ENCODE measurements around the gene RUNX2. TPM values are rescaled to one million over a fixed set of nuclear protein-coding genes. Genes with fewer than 3 reads are reported as not detected.
A peak's percentile ranks its signal among the peaks of the same experiment; 100 is the strongest.

RUNX2 gene
- total RNA-seq, 2 donors from 2014 or later, result 30.8 to 33.7 TPM

DNA sequence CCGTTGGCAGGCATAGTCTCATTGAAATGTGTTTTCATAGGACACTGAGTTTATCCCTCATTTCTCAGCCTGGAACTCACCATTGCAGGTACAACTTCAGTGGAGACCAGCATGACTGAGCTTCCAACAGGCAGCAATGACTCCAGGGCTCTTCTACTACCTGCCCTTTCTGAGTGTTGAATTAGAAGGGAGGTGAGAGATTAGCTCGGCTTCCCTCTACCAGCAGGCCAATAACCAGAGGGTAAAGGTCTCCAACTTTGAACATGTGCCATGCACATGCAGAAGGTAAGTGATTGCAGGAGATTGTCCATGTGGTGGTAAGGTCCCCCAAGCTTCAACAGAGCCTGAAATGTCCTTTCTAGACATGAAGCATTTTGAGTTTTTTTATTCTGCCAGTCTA lies 283.4 kb downstream of the RUNX2 start:
- ATAC-seq (replicated peaks), result no peak
- Mint-ChIP-seq H3K27me3 (no peaks in the 10 kb centered on the region), H3K27ac (no peak overlapping the region), H3K36me3 (ENCODE audit: low read depth) (no peaks in the 10 kb centered on the region), H3K4me3 (no peak overlapping the region), H3K9me3 (no peaks in the 10 kb centered on the region), H3K4me1 (peaks cover 19% of the 10 kb centered on the region)

DNA sequence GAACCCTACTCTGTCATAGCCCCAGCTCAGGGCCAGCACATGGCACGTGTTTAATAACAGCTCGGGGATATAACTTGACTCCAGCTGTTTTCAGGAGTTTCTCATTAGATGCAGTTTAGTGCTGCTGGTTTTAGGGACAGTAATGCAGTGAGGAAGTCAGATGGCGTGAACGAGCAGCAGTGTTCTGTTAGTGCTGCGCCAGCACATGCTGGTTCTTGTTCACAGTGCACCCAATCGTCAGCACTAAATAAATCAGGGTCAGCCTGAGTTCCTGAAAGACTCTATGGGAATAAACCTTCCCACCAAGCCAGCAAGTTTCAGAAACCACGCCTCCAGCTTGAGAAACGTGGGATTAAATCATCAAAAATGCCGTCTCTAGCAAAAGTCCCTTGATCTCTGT lies 285.5 kb downstream of the RUNX2 start:
- Mint-ChIP-seq H3K27me3 (no peaks in the 10 kb centered on the region), H3K9me3 (no peaks in the 10 kb centered on the region), H3K27ac (no peak overlapping the region), H3K4me3 (no peak overlapping the region), H3K36me3 (ENCODE audit: low read depth) (no peaks in the 10 kb centered on the region), H3K4me1 (peaks cover 8% of the 10 kb centered on the region)
- ATAC-seq (replicated peaks), result no peak

DNA sequence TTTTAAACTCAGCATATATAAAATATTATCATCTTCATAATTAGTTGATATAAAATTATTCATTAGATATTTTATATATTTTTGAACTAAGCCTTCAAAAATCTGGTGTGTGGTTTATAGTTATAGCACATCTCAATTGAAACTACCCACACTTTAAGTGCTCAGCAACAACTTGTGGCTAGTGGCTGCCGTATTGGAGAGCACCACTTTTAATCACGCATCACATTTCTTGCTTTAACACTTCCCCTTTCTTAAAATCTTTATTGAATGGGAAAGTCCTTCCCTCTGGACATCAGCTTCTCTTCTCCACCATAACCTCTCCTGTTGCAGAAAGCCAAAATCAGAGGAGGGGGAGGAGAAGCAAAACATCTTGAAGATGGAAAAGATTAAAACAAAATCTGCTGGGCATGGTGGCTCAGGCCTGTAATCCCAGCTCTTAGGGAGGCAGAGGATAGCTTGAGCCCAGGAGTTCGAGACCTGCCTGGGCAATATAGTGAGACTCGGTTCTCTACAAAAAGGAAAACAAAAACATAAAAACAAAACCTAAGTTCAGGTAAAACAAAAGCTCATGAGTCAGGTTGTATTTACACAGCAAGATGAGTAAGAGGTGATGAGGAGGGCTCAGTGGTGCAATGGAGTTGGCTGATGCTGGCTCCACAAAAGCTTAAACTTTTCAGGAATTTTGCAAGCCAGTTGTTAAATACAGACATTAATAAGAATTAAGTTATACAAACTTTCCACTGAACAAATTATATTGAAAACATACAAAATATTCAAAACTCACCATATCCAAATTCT lies 286.6 kb downstream of the RUNX2 start:
- peak; percentile 53 for ATAC-seq (replicated peaks)
- Mint-ChIP-seq H3K27ac (no peak overlapping the region), H3K4me1 (peaks cover 3% of the 10 kb centered on the region), H3K4me3 (no peak overlapping the region), H3K9me3 (peaks cover 3% of the 10 kb centered on the region), H3K36me3 (ENCODE audit: low read depth) (no peaks in the 10 kb centered on the region), H3K27me3 (no peaks in the 10 kb centered on the region)

DNA sequence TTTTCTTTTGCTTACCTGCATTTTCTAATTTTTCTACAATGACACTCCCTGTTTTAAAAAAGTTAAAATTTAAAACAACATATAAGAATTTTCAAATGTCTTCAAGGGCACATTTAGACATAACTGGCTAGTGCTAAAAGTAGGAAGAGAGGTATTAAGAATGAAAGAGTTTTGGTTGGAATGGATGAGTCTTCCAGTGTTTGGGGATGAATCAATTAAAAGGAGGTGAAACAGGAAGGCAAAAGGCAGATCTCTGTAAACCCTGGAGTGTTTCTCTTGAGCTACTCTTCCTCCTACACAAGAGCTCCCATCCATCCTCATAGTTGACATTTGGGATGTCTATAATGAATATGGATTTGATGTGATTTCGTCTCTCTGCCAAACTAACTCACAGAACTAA lies 288.1 kb downstream of the RUNX2 start:
- Mint-ChIP-seq H3K9me3 (peaks cover 3% of the 10 kb centered on the region), H3K4me3 (no peak overlapping the region), H3K27me3 (no peaks in the 10 kb centered on the region), H3K4me1 (peaks cover 10% of the 10 kb centered on the region), H3K36me3 (ENCODE audit: low read depth) (no peaks in the 10 kb centered on the region), H3K27ac (peak overlapping the region; percentile 4)
- peak; percentile 53 for ATAC-seq (replicated peaks)

DNA sequence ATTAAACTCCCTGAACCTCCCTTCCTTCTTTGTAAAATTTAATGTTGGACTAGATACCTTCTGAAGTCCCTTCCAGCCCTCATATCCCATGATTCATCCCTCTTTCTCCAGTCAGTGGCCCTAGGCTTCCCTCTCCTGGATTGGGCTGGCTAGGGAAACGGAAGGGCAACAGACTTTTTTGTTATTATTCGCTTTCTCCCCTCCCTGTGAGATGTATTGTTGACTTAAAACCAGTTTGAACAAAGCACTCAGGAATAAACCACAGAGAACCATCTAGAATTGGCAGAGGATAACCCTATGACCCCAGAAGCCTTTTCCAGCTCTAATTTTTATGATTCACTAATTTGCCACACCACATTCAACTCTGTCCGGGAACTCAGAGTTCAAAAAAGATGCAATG lies 289.3 kb downstream of the RUNX2 start:
- no peak for ATAC-seq (replicated peaks)
- Mint-ChIP-seq H3K36me3 (ENCODE audit: low read depth) (no peaks in the 10 kb centered on the region), H3K27me3 (no peaks in the 10 kb centered on the region), H3K27ac (no peak overlapping the region), H3K4me1 (peaks cover 10% of the 10 kb centered on the region), H3K4me3 (no peak overlapping the region), H3K9me3 (peaks cover 3% of the 10 kb centered on the region)

DNA sequence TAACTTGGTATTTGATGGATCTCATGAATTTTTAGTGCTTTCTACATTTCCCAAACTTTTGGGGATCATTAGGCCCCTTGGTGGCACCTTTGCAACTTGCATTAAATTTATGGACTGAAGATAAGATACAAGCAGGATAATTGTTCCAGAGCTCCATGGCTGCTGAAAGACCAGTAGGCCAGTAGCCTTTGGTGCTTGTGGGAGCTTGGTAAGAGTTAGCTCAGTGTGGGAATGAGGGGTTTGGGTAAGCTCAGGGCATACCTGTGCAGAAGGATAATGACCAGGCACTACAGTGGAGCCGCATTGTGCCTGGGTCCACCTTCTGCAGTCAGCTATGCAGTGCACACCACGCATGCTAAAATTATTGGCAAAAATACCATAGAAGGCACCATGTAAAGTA lies 290.1 kb downstream of the RUNX2 start:
- no peak overlapping the region for H3K4me3 Mint-ChIP-seq
- H3K27me3 Mint-ChIP-seq, result no peaks in the 10 kb centered on the region
- no peaks in the 10 kb centered on the region for H3K36me3 Mint-ChIP-seq (ENCODE audit: low read depth)
- no peak overlapping the region for H3K27ac Mint-ChIP-seq
- H3K4me1 Mint-ChIP-seq, result peaks cover 12% of the 10 kb centered on the region
- H3K9me3 Mint-ChIP-seq, result peaks cover 3% of the 10 kb centered on the region
- ATAC-seq (replicated peaks), result no peak

DNA sequence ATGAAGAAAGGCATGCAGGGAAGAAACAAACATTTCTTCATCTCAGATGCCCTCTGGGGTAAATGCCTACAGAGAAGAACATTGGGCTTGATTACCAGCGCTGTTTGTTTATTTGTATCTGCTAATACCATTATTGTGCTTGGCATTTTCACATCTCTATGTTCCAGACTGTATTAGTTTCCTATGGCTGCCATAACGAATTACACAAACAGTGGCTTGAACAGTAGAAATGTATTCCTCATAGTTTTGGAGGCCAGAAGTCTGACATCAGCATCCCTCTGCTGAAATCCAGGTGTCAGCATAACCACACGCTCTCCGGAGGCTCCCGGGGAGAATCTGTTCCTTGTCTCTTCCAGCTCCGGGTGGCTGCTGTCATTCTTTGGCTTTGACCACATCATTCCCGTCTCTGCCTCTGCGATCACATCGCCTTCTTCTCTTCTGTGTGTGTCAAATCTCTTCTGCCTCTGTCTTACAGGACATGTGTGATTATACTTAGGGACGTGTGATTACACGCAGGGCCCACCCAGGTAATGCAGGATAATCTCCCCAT lies 291.2 kb downstream of the RUNX2 start:
- Mint-ChIP-seq H3K27me3 (no peaks in the 10 kb centered on the region), H3K4me3 (peak overlapping the region; percentile 24), H3K36me3 (ENCODE audit: low read depth) (no peaks in the 10 kb centered on the region), H3K27ac (peak overlapping the region; percentile 81), H3K9me3 (peaks cover 3% of the 10 kb centered on the region), H3K4me1 (peaks cover 15% of the 10 kb centered on the region)
- ATAC-seq (replicated peaks), result no peak

DNA sequence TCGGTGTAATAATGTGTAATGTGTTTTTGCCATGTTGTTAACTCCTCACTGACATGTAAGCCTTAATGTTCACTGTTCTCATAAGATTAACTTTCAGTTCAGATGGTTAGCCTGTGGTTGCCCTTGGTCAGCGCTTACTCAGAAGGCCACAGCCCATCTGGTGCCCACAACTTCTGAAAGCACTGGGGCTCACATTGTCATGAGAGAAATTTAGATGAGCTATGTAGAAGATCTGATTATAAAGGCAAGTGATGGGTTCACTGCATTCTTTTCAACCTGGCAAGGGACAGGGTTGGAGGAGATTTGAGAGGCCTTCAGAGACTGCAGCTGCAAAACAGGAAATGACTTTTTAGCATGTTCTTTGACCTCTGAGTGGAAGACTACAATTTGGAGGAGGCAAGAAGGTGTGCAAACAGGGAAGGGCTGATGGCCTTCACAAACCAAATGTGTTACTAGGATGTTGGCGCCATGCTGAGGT lies 291.9 kb downstream of the RUNX2 start:
- peaks cover 21% of the 10 kb centered on the region for H3K4me1 Mint-ChIP-seq
- ATAC-seq (replicated peaks), result peak; percentile 90

DNA sequence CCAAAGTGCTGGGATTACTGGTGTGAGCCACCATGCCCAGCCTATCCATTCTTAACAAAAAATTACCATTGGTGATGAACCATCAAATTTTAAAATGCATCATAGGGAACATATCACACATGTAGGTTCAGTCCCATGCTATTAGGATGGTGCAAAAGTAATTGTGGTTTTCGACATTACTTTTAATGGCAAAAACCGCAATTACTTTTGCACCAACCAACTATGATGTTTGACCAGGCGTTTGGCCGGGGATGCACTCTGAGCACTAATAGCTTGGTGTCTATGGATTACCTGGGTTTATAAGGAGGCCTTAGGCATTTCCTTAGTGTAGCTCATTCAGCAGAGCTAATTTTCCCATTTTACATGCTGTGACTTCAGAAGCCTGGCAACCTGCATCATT lies 296.1 kb downstream of the RUNX2 start:
- Mint-ChIP-seq H3K27me3 (no peaks in the 10 kb centered on the region), H3K27ac (no peak overlapping the region)

More for the DNA sequence above, 291.9 kb downstream of the RUNX2 start:
- Mint-ChIP-seq H3K36me3 (ENCODE audit: low read depth) (no peaks in the 10 kb centered on the region), H3K4me3 (peak overlapping the region; percentile 24), H3K9me3 (peaks cover 3% of the 10 kb centered on the region), H3K27ac (peak overlapping the region; percentile 81), H3K27me3 (no peaks in the 10 kb centered on the region)

DNA sequence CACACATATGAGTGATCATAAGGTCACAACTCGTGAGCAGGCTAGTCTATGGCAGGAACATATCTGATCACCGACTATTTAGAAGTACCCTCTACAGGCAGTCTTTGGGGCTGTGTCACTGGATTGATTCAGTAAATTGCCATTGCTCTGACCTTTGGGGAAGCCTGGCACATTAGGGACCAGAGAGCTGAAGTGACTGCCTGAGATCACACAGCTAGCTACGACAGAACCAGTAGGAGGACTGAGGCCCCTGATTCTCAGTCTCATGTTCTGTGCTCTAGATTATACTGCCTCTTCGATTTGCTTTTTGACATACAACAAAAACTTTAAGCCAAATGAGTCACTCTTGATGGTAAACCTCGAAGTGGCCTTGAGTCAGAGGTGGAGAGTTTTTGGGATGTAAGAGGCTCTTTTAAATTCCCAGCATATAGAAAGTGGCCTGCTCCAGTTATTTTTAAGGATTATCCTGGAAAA lies 297.1 kb downstream of the RUNX2 start:
- no peaks in the 10 kb centered on the region for H3K36me3 Mint-ChIP-seq (ENCODE audit: low read depth)
- H3K4me1 Mint-ChIP-seq, result peaks cover 43% of the 10 kb centered on the region
- H3K27me3 Mint-ChIP-seq, result no peaks in the 10 kb centered on the region
- no peaks in the 10 kb centered on the region for H3K9me3 Mint-ChIP-seq
- ATAC-seq (replicated peaks), result peak; percentile 79
- H3K4me3 Mint-ChIP-seq, result peak overlapping the region; percentile 62
- peak overlapping the region; percentile 85 for H3K27ac Mint-ChIP-seq

More for the DNA sequence above, 296.1 kb downstream of the RUNX2 start:
- no peak overlapping the region for H3K4me3 Mint-ChIP-seq
- no peak for ATAC-seq (replicated peaks)
- H3K4me1 Mint-ChIP-seq, result peaks cover 50% of the 10 kb centered on the region
- no peaks in the 10 kb centered on the region for H3K36me3 Mint-ChIP-seq (ENCODE audit: low read depth)
- H3K9me3 Mint-ChIP-seq, result peaks cover 3% of the 10 kb centered on the region

DNA sequence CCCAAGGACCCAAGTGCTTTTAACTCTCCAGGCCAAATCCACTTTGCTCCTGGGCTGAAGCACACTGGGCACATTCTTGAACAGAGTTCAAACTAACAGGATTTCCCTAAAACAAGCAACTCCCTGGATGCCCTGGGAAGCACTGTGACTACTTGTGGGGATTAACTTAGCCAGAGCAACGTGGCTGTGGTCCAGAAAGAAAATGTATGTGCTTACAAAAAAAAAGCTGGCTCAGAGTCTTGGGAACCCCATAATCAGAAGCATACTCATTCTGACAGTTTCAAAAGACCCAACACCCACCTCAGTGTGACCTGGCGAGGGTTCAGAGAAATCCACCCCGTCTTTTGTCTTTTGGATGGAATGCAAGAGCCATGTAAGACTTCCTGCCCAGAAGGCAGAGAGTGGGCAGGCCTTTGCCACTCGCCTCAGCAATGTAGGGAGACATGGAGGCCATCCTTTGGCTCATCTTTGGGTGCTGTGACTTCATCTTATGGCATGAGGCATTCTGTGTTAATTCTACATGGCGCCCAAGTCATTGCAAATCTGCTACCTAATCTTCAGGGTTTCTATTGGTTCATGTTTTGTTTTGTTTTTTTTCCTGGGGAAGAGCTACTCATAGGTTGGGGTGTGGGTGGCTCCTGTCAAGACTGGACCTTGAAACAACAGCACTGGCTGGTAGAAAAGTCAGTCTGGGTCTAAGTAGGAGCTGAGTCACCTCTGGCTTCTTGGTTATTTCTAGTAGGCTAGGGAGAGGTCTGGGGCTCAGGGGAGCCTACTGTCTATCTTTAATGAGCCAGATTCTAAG lies 298.2 kb downstream of the RUNX2 start:
- Mint-ChIP-seq H3K27me3 (no peaks in the 10 kb centered on the region), H3K9me3 (no peaks in the 10 kb centered on the region), H3K4me3 (peak overlapping the region; percentile 62), H3K36me3 (ENCODE audit: low read depth) (no peaks in the 10 kb centered on the region), H3K27ac (peak overlapping the region; percentile 85), H3K4me1 (peaks cover 41% of the 10 kb centered on the region)
- ATAC-seq (replicated peaks), result peak; percentile 79

DNA sequence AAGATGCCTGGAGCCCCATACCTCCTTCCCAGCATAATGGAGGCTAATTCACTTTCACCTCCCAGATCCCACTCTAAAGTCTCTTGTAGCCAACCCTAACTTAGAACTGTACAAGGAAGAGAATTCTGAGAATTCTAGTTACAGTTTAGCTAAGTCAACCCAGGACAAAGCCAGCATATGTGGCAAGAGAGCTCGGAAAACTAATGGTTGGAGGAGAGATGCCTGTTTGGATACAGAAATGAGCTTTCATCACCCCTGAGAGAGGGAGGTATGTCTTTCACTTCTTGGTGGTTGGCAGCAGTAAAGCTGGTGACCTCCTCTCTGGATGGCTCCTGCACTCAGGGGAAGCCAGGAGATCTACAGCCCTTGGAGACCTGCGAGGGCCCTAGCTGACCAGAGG lies 302.2 kb downstream of the RUNX2 start:
- Mint-ChIP-seq H3K27me3 (no peaks in the 10 kb centered on the region), H3K4me1 (peaks cover 37% of the 10 kb centered on the region), H3K4me3 (no peak overlapping the region), H3K9me3 (no peaks in the 10 kb centered on the region), H3K27ac (no peak overlapping the region), H3K36me3 (ENCODE audit: low read depth) (no peaks in the 10 kb centered on the region)
- no peak for ATAC-seq (replicated peaks)

DNA sequence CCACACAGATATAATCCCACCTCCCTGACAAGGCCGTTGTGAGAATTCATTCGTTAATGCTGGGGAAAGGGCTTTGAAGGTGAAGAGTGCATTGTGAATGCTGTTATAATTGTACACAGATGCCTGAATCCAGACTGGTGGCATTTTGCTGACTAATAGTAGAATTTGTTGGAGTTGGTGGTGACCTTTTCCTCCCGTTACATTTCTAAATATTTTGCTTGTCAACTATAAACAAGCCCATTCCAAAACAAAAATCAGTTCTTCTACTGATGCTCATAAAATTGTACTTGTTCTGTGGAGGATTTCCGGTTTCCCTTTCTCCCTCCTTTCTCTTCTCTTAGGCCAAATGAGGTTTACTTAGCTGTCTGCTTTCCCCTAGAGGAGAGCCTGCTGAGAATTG lies 302.7 kb downstream of the RUNX2 start:
- no peaks in the 10 kb centered on the region for H3K27me3 Mint-ChIP-seq
- H3K36me3 Mint-ChIP-seq (ENCODE audit: low read depth), result no peaks in the 10 kb centered on the region
- no peak overlapping the region for H3K27ac Mint-ChIP-seq
- H3K4me1 Mint-ChIP-seq, result peaks cover 32% of the 10 kb centered on the region
- no peak overlapping the region for H3K4me3 Mint-ChIP-seq
- ATAC-seq (replicated peaks), result no peak
- no peaks in the 10 kb centered on the region for H3K9me3 Mint-ChIP-seq

DNA sequence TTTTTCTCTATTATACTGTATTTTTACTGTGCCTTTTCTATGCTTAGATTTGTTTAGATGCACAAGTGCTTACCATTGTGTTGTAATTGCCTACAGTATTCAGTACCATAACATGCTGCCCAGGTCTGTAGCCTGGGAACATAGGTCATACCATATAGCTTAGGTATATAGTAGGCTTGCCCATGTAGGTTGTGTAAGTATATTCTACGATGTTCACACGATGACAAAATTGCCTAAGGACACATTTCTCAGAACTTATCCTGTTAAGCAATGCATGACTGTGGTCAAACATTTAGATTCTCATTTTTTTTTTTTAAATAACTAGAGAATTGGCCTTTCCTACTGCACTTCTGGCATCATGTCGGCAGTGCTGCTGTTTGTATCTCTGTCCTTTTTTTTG lies 303.3 kb downstream of the RUNX2 start:
- Mint-ChIP-seq H3K4me1 (peaks cover 29% of the 10 kb centered on the region), H3K36me3 (ENCODE audit: low read depth) (no peaks in the 10 kb centered on the region), H3K4me3 (no peak overlapping the region), H3K27me3 (no peaks in the 10 kb centered on the region), H3K27ac (no peak overlapping the region), H3K9me3 (no peaks in the 10 kb centered on the region)
- no peak for ATAC-seq (replicated peaks)
